Hindlimb muscle (tissue), 1 donor: ENCODE results near the gene TRIM5. TPM values are rescaled to one million over a fixed set of nuclear protein-coding genes. Genes with fewer than 3 reads are reported as not detected.

Experiments
- DNase-seq: peaks from one replicate; pipeline ENCODE4 v3.0.0-alpha.2; 2013
- polyA plus RNA-seq: library from polyadenylated mRNA; unstranded; fragments of 120-200 nt; gene quantifications from one replicate; pipeline ENCODE4 v1.2.1, GENCODE V29; 2013; ENCODE audit not compliant: insufficient read length

Gene TRIM5
- polyA plus RNA-seq, 1 donor, result 13.9 TPM

DNA sequence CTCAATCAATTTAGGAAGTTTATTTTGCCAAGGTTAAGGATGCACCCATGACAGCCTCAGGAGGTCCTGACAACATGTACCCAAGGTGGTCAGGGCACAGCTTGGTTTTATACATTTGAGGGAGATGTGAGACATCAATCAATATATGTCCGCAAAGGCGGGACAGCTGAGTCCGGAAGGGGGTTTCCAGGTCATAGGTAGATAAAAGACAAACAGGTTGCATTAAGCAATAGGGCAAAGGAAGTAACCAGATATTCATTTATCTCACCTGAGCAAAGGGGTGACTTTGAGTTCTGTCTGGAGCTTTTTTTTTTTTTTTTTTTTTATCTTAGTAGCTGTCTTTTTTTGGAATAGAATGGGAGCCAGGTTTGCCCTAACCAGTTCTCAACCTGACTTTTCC lies 62.1 kb downstream of the TRIM5 start:
- no peak for DNase-seq

- DNase-seq, result no peak
These were observed 63.3 kb downstream of the TRIM5 start for GRCh38 chr11:5621580-5621979.

- DNase-seq, result no peak
These were observed 64.0 kb downstream of the TRIM5 start for GRCh38 chr11:5620651-5621521.

- DNase-seq, result no peak
These were observed 66.1 kb downstream of the TRIM5 start for GRCh38 chr11:5618807-5619206.

Other genes with a start within 250 kb of the TRIM5 start
- not detected for gene OR51I1, start 243.6 kb downstream of the TRIM5 start, polyA plus RNA-seq
- not detected for gene OR51I2, start 235.8 kb downstream of the TRIM5 start, polyA plus RNA-seq
- gene OR52D1, start 196.4 kb downstream of the TRIM5 start, polyA plus RNA-seq, result not detected
- gene UBQLN3, start 175.1 kb downstream of the TRIM5 start, polyA plus RNA-seq, result not detected
- 0.22 TPM for gene UBQLNL, start 168.4 kb downstream of the TRIM5 start, polyA plus RNA-seq
- gene OR52H1, start 136.5 kb downstream of the TRIM5 start, polyA plus RNA-seq, result not detected
- gene OR52B6, start 104.2 kb downstream of the TRIM5 start, polyA plus RNA-seq, result not detected
- gene TRIM6, start 88.4 kb downstream of the TRIM5 start, polyA plus RNA-seq, result 1.1 TPM
- 4.1 TPM for gene TRIM34, start 60.1 kb downstream of the TRIM5 start, polyA plus RNA-seq
- 12.1 TPM for gene TRIM22, start 4.7 kb upstream of the TRIM5 start, polyA plus RNA-seq
- not detected for gene OR56B1, start 51.4 kb upstream of the TRIM5 start, polyA plus RNA-seq
- gene OR52N4, start 69.2 kb upstream of the TRIM5 start, polyA plus RNA-seq, result 0.26 TPM
- gene OR52N5, start 98.3 kb upstream of the TRIM5 start, polyA plus RNA-seq, result not detected
- gene OR52N1, start 106.2 kb upstream of the TRIM5 start, polyA plus RNA-seq, result not detected
- gene OR52N2, start 123.8 kb upstream of the TRIM5 start, polyA plus RNA-seq, result not detected
- not detected for gene OR52E6, start 156.8 kb upstream of the TRIM5 start, polyA plus RNA-seq
- not detected for gene OR52E8, start 172.6 kb upstream of the TRIM5 start, polyA plus RNA-seq
- gene OR52E4, start 195.6 kb upstream of the TRIM5 start, polyA plus RNA-seq, result not detected
- not detected for gene OR52E5, start 208.1 kb upstream of the TRIM5 start, polyA plus RNA-seq